DMS53 treated with DMSO at 0.1 percent for 48 hours (cell line): Measurements from ENCODE around the gene LAP3.
"Not testable (repeated sequence)": the region's sequence is repeated elsewhere in the genome, so short reads cannot be mapped to it uniquely, and the experiment has no call there.

Experiments
- DNase-seq: peaks from one replicate; lab custom pipeline; 2025; ENCODE audit not compliant: unreplicated experiment; lab: John Stamatoyannopoulos, UW

Gene LAP3

DNA sequence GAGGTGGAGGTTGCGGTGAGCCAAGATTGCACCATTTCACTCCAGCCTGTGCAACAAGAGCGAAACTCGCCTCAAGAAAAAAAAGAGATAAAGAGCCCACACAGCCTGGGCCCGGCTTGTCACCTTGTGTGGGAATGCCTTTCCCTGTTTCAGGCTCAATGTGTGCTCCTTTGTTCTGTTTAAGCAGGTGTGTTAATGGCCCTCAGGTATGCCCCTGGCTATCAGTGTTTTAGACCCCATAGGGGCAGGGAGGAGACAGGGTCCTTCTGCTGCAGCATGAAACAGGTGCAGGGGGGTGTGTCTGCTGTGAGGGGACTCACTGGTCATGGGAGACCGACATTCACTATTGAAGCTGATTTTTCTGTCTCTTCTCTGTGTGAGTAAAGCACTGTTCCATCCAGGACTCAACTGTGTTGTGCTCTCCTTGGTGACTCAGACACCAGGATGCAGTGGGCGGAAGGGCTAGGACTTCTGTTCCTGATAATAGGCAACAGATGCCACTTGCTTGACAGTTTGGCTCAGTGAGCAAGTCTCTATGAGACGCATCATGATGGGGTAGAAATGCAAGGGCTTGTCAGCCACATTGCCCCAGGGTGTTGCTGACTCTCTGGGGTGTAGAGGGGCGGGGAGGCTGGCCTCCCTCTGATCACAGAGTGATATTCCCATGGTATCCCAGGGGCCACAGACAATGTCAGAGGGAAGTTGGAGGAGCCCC lies 15.6 kb upstream of the LAP3 start:
- DNase-seq: no peak

DNA sequence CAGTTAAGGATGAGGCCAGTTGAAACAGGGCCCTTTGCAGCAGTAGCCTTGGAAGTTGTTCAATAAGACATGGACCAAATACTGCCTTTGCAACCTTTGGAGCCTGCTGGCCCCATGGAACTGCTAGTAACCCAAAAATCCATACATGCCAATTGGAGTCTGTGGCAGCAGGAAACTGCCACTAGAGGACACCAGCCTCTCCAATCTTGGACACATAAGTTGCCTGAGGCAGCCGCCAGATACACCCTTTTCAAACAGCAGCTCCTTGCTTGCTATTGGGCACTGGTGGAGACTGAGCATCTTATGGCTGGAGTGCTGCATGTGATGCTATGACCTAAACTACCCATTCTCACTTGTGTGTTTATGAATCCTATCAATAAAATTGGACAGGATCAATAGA lies 14.8 kb upstream of the LAP3 start:
- no peak for DNase-seq

DNA sequence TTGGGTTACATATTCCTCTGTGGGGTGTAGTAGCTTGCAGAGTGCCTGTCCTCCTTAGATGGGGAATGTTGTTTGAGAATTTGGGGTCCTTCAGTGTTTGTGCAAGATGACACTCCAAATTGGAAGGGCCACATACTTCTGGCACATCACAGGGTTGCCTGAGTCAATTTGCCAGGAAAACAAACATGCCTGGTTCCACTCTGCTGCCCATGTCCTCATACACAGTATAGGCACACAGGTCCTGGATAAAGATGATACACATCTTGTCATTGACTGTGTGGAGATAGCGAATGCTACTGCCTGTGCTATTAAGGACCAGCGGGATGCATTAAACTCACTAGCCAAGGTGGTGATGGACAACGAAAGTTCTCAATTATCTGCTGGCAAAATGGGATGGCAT lies 11.2 kb upstream of the LAP3 start:
- DNase-seq: no peak

DNA sequence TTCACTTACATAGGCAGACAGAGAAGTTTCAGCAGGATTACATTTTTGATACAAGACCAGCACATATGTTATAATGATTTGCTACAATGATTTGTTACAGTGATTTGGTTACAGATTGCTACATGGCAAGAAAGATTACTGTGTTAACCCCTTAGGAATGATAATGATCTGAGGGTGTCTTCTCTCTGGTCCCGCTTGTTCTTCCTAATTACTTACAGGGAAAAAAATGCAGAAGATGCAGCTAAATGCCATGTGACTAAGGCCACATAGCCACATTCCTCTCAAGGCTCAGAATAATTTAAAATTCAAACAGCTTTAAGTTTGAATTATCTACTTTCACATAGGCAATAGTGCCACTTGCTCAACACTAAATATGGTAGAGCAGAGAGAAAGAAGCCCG lies 9.7 kb upstream of the LAP3 start:
- no peak for DNase-seq

DNA sequence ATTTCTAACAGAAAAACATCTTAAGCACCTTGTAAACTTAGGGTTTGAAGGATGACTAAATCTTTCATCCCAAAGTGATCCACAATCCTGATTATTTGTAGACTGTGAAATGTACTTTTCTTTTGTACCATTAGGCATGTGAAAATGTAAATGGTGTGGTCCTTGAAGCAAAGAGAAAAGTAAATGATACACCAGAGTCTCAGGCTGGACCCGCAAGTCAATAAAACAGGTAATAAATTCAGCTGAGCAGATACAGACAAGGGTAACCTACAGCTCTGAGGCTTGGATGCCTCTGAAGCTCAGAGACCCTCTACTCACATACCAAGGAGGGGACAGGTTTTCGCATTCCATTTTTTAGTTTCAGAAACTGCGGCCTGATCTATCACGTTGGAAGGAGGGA lies 2.8 kb upstream of the LAP3 start:
- no peak for DNase-seq

DNA sequence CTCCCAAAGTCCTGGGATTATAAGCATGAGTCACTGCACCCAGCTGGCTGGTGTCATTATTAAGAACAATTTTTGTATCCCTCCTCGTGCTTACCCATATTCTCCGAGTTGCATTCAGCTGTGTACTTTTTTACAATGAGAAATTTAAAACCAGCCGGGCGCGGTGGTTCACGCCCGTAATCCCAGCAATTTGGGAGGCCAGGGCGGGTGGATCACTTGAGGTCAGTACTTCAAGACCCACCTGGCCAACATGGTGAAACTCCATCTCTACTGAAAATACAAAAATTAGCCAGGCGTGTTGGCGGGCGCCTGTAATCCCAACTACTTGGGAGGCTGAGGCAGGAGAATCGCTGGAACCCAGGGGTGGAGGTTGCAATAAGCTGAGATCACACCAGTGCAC lies 1.8 kb upstream of the LAP3 start:
- not testable (repeated sequence) for DNase-seq

DNA sequence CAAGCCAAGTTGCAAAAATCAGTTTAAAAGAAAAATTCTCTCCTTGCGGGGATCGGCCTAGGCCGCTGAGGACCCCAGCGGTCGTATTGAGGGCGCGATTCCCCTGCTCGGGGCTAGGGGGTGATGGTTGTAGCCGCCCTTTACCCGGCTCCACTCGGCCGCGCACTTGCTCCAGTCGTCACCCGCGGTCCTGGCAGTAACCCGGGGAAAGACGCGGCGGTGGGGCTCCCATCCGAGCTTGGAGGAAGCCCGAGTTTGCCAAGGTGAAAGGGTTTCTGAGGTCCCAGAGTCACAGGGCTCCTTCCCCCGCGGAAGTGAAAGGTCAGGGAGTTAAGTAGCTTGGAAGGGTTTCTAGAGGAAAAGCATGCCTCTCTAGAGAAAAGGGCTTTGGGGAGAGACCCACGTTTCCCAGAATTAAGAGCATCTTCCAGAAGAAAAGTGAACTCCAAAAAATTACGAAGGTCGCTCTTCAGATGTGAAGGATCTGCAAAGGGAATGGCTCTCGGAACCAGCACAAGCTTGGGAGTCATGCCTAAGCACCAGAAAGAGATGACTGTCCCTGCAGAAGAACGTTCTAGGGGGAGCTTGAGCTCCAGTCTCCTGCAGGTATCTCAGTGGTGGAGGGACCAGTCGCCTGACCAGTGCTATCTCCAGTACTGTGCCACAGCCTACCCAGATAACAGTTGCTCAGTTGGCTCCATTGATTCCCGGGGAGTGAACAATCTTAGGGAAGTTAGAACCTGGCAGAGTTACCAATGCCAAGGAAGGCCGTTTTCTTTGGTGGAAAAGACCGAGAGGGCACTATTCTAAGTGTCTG lies 875 bp downstream of the LAP3 start:
- peak; percentile 47 for DNase-seq

DNA sequence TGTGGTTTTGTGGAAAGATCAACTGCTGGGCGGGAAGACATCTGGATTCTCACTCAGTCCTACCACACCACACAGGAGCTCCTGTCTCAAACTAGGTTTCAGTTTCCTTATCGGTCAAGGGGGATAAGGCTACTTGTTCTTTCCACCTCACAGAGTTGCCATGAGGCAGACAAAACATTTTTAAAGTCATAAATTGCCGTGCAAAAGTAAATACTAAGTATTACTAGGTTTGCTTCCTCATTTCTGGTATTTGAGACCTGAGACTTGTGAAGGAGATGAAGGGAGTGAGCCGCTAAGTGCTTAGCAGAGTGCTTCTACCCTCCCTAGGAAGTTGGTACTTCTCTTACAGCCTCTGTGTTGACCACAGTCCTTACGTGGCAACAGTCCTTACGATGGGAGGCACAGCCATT lies 1.5 kb downstream of the LAP3 start:
- no peak for DNase-seq

DNA sequence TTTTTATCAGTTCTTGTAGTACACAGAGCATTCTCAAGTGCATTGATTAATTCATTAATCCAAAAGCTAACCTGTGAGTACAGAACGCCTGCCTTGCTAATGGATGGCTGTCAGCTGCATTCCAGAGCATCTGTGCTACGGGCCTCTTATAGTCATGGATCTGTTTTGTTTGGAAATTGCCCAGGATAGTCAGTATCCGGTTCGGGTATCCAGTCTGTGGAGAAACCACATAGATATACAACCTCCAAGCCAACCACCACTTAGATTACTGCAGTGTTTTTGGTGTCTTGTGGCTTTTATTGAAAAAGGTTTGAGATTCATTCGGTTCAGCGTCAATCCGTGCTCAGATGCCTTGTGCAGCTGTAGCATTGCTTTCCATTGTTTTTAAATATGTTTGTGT lies 4.0 kb downstream of the LAP3 start:
- DNase-seq: no peak

DNA sequence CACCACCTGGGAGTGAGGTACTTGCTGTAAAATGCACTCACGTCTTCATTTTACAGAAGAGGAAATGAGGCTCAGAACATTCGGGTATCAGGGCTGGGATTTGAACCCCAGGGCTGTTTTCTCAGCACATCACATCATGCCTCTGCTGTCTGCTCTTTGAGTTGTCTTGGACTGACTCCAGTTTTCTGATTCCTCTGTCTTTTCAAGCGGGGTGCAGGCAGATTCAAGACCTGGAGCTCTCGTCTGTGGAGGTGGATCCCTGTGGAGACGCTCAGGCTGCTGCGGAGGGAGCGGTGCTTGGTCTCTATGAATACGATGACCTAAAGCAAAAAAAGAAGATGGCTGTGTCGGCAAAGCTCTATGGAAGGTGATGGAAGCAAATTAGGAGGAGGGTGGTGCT lies 6.3 kb downstream of the LAP3 start:
- DNase-seq: no peak

DNA sequence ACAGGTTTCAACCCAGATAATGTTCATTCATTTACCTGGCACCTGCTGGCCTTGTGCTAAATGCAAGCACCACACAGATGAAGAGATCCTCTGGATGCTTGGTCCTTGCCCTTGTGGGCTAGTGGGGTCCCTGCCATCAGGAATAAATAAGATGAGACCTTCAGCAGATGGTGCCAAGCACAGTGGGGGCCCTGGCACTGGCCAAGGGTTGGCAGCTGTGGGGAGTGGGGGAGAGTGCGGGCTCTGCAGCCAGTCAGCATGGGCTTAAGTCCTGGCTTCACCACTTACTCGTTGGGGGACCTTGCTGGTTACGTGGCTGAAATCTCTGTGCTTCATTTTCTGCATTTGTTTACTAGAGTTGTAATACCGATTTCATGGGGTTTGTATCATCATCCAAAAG lies 6.9 kb downstream of the LAP3 start:
- no peak for DNase-seq

DNA sequence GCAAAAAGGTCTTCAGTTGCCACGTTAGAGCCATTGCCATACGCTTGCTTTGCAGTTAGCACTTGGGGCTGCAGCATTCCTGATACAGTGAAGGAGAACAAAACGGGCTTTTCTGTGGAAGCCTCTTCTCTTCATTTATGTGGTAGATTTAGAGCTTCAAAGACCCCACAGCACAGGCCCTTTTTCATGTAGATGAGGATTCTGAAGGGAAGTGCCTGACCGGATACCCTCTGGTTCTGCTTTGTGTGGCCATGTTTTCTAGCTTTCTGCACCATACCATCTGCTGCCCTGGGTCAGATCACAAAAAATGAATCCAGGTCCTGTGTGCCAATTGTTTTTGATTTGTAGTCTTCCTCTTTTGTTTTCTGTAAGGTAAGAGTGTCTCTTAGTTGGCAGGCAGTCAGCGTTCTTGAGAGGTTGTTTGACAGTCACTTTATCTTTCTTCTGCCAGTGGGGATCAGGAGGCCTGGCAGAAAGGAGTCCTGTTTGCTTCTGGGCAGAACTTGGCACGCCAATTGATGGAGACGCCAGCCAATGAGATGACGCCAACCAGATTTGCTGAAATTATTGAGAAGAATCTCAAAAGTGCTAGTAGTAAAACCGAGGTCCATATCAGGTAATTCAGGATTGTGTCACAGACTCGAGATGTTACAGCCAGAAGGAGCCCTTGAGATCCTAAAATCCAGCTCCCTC lies 7.7 kb downstream of the LAP3 start:
- no peak for DNase-seq

DNA sequence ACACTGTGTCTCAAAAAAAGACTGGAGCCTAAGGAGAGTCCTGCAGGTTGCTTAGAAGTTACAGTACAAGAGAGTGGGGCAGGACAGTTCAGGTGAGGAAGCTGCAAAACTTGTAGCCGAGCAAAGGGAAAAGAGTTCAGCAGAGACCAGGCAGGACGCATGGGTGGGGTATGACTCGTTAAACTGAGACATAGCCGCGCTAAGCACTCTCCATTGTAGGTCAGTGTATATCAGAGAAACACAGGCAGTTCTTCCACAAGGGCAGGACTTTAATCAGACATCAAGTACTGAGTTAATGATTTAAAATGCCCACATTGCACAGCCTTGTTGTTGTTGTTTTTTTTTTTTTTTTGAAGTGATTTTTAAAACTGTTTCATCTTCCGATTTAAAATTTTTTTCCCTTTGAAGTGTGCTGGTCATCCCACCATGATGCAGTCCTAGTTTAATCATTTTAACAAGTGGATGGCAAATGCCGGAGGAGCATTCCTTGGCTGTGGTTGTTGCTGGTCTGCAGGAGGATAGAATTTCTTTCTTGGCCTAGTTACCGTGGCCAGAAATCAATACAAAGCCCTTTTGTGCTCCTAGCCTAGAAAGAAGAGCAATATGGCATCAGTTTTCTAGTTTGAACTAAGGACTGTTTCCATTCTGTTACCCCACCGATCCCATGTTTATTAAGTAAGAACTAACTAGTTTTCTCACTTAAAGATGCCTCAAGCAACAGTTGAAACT lies 10.3 kb downstream of the LAP3 start:
- no peak for DNase-seq

DNA sequence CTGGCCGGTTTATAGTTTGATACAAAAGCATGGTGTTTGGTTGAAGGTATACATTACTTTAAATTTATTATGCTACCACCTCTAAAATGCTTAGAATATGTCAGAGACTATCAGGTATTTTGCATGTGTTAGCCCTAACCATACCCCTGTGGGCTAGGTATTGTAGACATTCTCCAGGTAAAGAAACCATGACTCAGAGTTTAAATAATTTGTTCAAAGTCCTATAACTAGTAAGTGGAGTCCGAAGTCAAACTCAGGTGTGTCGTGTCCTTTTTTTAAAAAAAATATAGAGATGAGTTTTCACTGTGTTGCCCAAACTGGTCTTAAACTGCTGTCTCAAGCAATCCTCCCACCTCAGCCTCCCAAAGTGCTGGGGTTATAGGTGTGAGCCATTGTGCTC lies 12.4 kb downstream of the LAP3 start:
- no peak for DNase-seq

DNA sequence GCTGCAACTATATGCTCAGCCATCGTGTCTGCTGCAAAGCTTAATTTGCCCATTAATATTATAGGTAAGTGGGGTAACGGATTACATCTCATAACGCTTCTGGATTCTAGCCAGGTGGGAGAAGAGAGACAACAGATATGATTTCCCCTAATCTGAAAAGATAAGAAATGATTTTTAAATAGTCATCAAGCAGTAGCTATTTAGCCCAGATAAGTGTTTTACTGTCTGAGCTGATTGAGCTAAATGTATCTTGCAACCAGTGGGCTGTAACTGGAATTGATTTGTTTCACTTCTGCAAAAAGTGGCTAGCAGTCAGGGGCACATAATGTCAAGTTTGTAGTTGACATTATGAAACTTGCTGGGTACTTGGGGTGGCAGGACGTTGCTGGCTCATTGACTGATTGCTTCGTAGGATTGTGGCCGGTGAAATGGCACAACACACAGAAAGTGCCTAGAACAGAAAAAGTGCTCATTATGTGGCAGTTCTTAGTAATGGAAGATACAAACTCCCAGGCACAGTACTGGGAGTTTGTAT lies 18.5 kb downstream of the LAP3 start:
- DNase-seq: no peak

DNA sequence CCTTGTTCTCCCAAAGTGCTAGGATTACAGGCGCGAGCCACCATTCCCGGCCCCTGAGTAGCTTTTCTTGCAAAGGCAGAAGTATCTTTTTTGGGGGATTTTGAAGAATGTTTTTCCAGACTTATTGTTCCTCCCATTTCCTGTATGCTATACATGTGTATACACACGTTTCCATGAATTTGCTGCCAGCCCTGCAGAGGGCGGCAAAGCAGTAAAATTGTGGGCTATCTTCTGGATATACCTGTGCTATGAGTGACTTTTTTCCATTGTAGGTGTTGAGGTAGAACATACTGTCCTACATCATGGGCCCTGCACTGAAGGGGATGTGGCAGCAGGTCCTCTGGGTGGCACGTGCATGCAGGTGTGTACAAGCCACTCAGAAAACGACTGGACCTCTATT lies 20.5 kb downstream of the LAP3 start:
- DNase-seq: peak; percentile 61

DNA sequence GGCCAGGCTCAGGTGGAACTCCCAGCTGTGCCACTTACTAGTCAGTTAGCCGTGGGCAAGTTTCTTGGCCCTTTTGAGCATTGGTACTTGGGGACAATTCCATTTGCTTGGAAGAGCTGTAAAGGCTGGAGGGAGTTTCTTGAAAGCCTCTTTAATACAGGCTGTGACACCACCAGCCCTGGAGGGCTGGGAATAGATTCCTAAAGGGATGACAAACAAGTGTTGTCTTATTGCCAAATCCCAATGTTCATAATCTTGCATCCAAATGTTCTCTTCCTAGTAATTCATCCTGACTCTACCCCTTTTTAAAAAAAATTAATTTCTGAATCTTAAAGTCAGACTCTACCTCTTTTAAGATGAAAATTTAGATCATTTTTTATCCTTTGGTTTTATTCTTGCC lies 22.8 kb downstream of the LAP3 start:
- no peak for DNase-seq

DNA sequence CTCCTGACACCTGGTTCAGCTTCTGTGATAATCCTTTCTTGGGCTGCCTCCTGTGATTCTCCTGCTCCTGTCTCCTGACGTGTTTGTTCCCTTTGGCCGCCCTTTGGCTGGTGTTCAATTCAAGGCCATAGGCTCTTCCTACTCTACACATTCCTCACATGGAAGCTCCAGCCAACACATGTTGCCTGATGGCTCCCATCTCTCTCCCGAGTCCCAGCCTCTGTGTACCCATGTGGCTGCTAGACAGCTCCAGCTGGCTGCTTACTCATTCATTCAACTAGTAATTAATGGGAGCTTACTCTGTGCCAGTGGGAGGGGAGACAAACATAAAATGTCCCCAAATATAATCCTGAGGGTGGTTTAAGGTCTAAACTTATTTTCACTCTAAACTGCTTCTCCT lies 28.2 kb downstream of the LAP3 start:
- no peak for DNase-seq

DNA sequence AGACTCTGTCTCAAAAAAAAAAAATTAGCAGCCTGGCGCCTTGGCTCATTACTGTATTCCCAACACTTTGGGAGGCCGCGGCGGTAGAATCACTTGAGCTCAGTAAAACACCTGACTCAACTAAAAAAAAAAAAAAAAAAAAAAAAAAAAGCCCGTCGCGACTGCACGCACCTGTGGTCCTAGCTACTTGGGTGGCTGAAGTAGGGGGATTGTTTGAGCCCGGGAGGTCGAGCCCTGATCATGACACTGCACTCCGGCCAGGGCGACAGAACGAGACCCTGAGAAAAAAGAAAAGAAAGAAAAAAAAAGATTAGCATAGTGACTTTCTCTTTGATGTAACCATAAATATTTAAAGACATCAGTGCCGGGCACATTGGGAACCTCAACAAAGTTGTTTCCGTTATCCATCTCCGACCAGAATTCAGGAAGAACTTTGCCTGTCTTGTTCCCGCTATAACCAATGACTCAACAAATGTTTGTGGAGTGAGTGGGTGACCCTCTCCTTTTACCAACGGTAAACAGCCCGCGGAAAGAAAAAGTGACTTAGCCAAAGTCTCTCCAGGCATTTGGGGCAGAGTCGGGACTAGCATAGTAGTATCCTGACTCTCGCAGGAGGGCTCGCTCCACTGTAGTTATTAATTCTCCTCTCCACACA lies 36.9 kb downstream of the LAP3 start:
- peak; percentile 11 for DNase-seq

DNA sequence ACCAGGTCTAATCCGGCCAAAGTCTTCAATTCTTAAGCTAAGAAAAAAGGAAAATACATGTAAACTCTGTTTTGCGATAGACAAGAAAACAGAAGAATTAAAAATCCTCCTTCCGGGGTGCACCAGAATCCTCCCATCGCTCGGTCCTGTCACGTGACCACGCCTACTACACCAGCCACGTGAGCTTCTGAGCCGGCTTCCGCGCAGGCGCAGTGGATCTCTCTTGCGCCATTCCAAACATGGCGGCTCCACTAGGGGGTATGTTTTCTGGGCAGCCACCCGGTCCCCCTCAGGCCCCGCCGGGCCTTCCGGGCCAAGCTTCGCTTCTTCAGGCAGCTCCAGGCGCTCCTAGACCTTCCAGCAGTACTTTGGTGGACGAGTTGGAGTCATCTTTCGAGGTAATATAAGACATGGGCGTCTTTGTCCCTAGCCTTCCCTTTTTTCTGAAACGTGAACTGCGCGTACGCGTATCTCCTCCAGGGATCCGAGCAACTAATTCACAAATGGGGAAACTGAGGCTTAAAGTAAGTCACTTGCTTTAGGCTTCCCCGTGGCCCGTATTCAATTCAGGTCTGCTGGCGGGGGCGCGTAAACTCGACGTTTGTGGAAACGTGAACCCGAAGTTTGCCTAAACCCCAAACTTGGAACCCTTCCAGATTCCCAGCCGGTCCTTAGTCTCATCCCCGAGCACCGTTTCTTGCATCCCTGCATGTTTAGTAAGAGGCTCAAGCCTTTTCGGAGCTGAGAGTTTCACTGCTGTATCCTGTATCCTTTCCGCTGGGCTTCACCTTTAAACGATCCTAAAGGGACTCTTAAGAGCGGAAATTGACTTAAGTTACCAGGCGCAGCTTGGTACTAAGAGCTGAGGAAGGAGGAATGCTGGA lies 37.7 kb downstream of the LAP3 start, which contains the start of gene MED28:
MED28 (plus strand) TSS at position 226 of the 884 bp plus-strand sequence; CDS start at position 240, 14 bp downstream.
- peak; percentile 91 for DNase-seq
